Measurements from ENCODE around the gene GABPB1. TPM values are rescaled to one million over a fixed set of nuclear protein-coding genes. Genes with fewer than 3 reads are reported as not detected.

Gene GABPB1
- total RNA-seq, 1 experiment from 2014 or later = 35.3 TPM

DNA sequence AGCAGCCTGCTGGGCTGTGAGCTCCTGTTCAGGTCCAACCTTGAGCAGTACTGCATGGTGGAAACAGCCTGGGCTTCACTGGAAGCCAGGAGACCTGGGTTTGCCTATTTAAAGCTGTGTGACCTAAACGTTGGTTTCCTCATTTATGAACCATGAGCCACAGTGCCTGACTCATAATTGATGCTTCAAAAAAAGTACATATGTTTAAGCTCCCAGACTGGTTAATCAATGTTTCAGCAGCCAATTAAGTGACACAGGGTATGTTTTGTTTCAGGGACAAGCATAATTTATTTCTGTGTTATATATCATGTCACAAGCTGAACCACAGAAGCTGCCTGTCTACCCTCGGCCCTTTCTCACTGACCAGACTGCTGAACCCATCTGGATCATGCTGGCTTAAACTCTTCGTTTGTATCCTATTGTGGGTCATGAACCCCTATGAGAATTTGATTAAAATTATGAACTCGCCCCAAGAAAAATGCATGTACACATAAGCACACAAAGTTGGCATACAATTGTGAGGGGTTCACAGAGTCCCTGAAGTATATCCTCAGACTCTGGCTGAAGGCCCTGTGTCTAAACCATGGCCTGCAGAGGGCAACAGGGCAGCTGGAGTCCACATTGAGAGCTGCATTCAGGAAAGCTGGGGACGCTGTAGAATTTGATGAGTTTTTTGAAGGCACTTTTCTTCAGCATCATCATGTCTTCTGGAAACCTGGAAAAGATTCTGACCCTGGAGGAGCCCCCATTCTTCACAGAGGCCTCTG, 113.1 kb downstream of the GABPB1 start:
- H3K27me3 ChIP-seq (replicated peaks; ENCODE audit: insufficient read depth, low read depth, low read length, poor library complexity) = no peaks in the 10 kb centered on the region
- H3K27ac ChIP-seq (ENCODE audit: low read depth, low read length, poor library complexity, severe bottlenecking) = no peak overlapping the region
- H3K4me3 ChIP-seq (ENCODE audit: low read depth, low read length, poor library complexity, severe bottlenecking) = no peak overlapping the region
- DNase-seq (ENCODE audit: low spot score) = no peak
- no peaks in the 10 kb centered on the region for H3K36me3 ChIP-seq (ENCODE audit: insufficient read depth, low read length, poor library complexity, severe bottlenecking)
- TF ChIP-seq, protein P1, sequence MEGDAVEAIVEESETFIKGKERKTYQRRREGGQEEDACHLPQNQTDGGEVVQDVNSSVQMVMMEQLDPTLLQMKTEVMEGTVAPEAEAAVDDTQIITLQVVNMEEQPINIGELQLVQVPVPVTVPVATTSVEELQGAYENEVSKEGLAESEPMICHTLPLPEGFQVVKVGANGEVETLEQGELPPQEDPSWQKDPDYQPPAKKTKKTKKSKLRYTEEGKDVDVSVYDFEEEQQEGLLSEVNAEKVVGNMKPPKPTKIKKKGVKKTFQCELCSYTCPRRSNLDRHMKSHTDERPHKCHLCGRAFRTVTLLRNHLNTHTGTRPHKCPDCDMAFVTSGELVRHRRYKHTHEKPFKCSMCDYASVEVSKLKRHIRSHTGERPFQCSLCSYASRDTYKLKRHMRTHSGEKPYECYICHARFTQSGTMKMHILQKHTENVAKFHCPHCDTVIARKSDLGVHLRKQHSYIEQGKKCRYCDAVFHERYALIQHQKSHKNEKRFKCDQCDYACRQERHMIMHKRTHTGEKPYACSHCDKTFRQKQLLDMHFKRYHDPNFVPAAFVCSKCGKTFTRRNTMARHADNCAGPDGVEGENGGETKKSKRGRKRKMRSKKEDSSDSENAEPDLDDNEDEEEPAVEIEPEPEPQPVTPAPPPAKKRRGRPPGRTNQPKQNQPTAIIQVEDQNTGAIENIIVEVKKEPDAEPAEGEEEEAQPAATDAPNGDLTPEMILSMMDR (conservative IDR thresholded peaks at IDR 0.05; ENCODE audit: low read depth, low read length) = no peak
- TF ChIP-seq EZH2 (IDR thresholded peaks at IDR 0.05; ENCODE audit: borderline replicate concordance, low read depth, low read length, poor library complexity, severe bottlenecking) = no peak
- no TSS peak for BruUV-seq (replicated peaks)
- H3K9me3 ChIP-seq (ENCODE audit: low read depth, low read length, poor library complexity, severe bottlenecking) = no peaks in the 10 kb centered on the region
- intact Hi-C loops (cut with micrococcal nuclease; ENCODE audit: unreplicated experiment) = no loop called here
- no peaks in the 10 kb centered on the region for H3K4me1 ChIP-seq (ENCODE audit: insufficient read depth, low read length, poor library complexity, severe bottlenecking)
- POLR2A ChIA-PET (ENCODE audit: low non-redundant PET) = interaction anchor here (0.6 kb wide), 1 partner anchor 112 kb away, joined by 5 read pairs; no protein-coding TSS in a partner anchor
- CTCF ChIA-PET = no interaction called here

DNA sequence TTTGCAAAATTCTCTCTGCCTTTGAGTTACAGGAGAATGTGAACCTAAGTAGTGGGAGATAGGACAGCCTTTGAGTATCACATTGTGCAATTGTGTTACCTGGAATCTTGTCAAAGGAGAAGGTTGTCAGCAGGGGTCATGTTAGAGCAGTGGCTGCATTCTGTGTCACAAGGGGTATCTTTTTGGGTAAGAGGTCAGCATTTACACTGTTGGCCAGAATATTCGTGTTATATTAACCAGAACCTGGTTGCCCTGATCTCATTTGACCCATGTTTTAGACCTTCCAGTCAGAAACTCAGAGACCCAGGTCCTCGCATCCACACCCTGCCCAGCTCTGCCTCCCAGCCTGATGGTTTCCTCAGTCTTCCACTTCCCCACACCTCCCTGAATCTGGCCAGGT, 116.7 kb downstream of the GABPB1 start:
- H3K27me3 ChIP-seq (replicated peaks; ENCODE audit: insufficient read depth, low read depth, low read length, poor library complexity) = no peaks in the 10 kb centered on the region
- no peaks in the 10 kb centered on the region for H3K36me3 ChIP-seq (ENCODE audit: insufficient read depth, low read length, poor library complexity, severe bottlenecking)
- peaks cover 5% of the 10 kb centered on the region for H3K4me1 ChIP-seq (ENCODE audit: insufficient read depth, low read length, poor library complexity, severe bottlenecking)
- ChIA-PET CTCF (no interaction called here), POLR2A (ENCODE audit: low non-redundant PET) (no interaction called here)
- H3K9me3 ChIP-seq (ENCODE audit: low read depth, low read length, poor library complexity, severe bottlenecking) = no peaks in the 10 kb centered on the region
- no peak overlapping the region for H3K4me3 ChIP-seq (ENCODE audit: low read depth, low read length, poor library complexity, severe bottlenecking)
- TF ChIP-seq EZH2 (IDR thresholded peaks at IDR 0.05; ENCODE audit: borderline replicate concordance, low read depth, low read length, poor library complexity, severe bottlenecking) = no peak
- TF ChIP-seq, protein P1 (conservative IDR thresholded peaks at IDR 0.05; ENCODE audit: low read depth, low read length) = no peak
- DNase-seq (ENCODE audit: low spot score) = no peak
- BruUV-seq (replicated peaks) = no TSS peak
- intact Hi-C loops (cut with micrococcal nuclease; ENCODE audit: unreplicated experiment) = no loop called here
- no peak overlapping the region for H3K27ac ChIP-seq (ENCODE audit: low read depth, low read length, poor library complexity, severe bottlenecking)

DNA sequence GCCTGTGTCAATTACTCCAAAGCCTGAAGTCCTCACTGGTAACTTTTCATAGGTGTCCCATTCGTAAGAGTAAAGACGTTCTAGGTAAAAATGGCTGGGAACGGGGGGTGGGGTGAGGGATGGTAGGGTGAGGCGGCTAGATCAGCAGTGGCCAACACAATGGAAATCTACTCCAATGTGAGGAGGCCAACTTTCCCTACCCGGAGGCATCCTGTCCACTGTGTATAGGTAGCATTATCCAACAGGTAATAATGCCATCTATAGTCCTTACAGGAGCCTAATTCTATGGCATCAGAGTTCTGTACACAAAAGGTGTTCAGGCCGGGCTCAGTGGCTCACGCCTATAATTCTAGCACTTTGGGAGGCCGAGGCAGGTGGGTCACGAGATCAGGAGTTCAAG, 118.6 kb downstream of the GABPB1 start:
- H3K4me3 ChIP-seq (ENCODE audit: low read depth, low read length, poor library complexity, severe bottlenecking) = no peak overlapping the region
- BruUV-seq (replicated peaks) = no TSS peak
- POLR2A ChIA-PET (ENCODE audit: low non-redundant PET) = no interaction called here
- peaks cover 5% of the 10 kb centered on the region for H3K4me1 ChIP-seq (ENCODE audit: insufficient read depth, low read length, poor library complexity, severe bottlenecking)
- no peaks in the 10 kb centered on the region for H3K36me3 ChIP-seq (ENCODE audit: insufficient read depth, low read length, poor library complexity, severe bottlenecking)
- intact Hi-C loops (cut with micrococcal nuclease; ENCODE audit: unreplicated experiment) = no loop called here
- H3K27me3 ChIP-seq (replicated peaks; ENCODE audit: insufficient read depth, low read depth, low read length, poor library complexity) = no peaks in the 10 kb centered on the region
- CTCF ChIA-PET = no interaction called here
- no peak for TF ChIP-seq EZH2 (IDR thresholded peaks at IDR 0.05; ENCODE audit: borderline replicate concordance, low read depth, low read length, poor library complexity, severe bottlenecking)
- TF ChIP-seq, protein P1 (conservative IDR thresholded peaks at IDR 0.05; ENCODE audit: low read depth, low read length) = no peak
- H3K27ac ChIP-seq (ENCODE audit: low read depth, low read length, poor library complexity, severe bottlenecking) = no peak overlapping the region
- no peaks in the 10 kb centered on the region for H3K9me3 ChIP-seq (ENCODE audit: low read depth, low read length, poor library complexity, severe bottlenecking)
- DNase-seq (ENCODE audit: low spot score) = no peak
